ENCODE results near the gene P2RX1.

Gene P2RX1

GRCh38 chr17:3896108-3896967 lies 19.9 kb downstream of the P2RX1 start:
- H3K9ac ChIP-seq (ENCODE audit: low read length in 5 of 5), result no peak overlapping the region
- no peak overlapping the region for H3K4me3 ChIP-seq (ENCODE audit: low read depth in 1 of 5, low read length in 5 of 5)
- H3K4me1 ChIP-seq (ENCODE audit: control insufficient read depth in 5 of 5, insufficient read depth in 5 of 5, low read length in 5 of 5), result peaks cover 6 to 40% (median 39%) of the 10 kb centered on the region in 5 donors
- no peak overlapping the region for H3K27ac ChIP-seq (ENCODE audit: low read depth, low read length)
- no peaks in the 10 kb centered on the region for H3K36me3 ChIP-seq (ENCODE audit: control insufficient read depth in 5 of 5, insufficient read depth in 5 of 5, low read length in 5 of 5)
- no peaks in the 10 kb centered on the region for H3K27me3 ChIP-seq (ENCODE audit: control insufficient read depth in 5 of 5, insufficient read depth in 4 of 5, low read length in 5 of 5)
- H3K9me3 ChIP-seq (ENCODE audit: control insufficient read depth in 5 of 5, low read length in 5 of 5), result no peaks in the 10 kb centered on the region

GRCh38 chr17:3895354-3895753 lies 20.9 kb downstream of the P2RX1 start:
- H3K9ac ChIP-seq (ENCODE audit: low read length in 5 of 5), result no peak overlapping the region
- no peaks in the 10 kb centered on the region for H3K9me3 ChIP-seq (ENCODE audit: control insufficient read depth in 5 of 5, low read length in 5 of 5)
- no peak overlapping the region for H3K4me3 ChIP-seq (ENCODE audit: low read depth in 1 of 5, low read length in 5 of 5)
- peak overlapping the region; percentile 50 for H3K27ac ChIP-seq (ENCODE audit: low read depth, low read length)
- H3K36me3 ChIP-seq (ENCODE audit: control insufficient read depth in 5 of 5, insufficient read depth in 5 of 5, low read length in 5 of 5), result no peaks in the 10 kb centered on the region
- peaks cover 0 to 2% (median 0%) of the 10 kb centered on the region in 5 donors for H3K27me3 ChIP-seq (ENCODE audit: control insufficient read depth in 5 of 5, insufficient read depth in 4 of 5, low read length in 5 of 5)
- H3K4me1 ChIP-seq (ENCODE audit: control insufficient read depth in 5 of 5, insufficient read depth in 5 of 5, low read length in 5 of 5), result peaks cover 6 to 50% (median 45%) of the 10 kb centered on the region in 5 donors

- H3K4me3 ChIP-seq (ENCODE audit: low read depth in 1 of 5, low read length in 5 of 5), result no peak overlapping the region
- H3K36me3 ChIP-seq (ENCODE audit: control insufficient read depth in 5 of 5, insufficient read depth in 5 of 5, low read length in 5 of 5), result no peaks in the 10 kb centered on the region
- H3K9ac ChIP-seq (ENCODE audit: low read length in 5 of 5), result no peak overlapping the region
- H3K9me3 ChIP-seq (ENCODE audit: control insufficient read depth in 5 of 5, low read length in 5 of 5), result no peaks in the 10 kb centered on the region
- H3K4me1 ChIP-seq (ENCODE audit: control insufficient read depth in 5 of 5, insufficient read depth in 5 of 5, low read length in 5 of 5), result peaks cover 6 to 54% (median 49%) of the 10 kb centered on the region in 5 donors
- peak overlapping the region; percentile 50 for H3K27ac ChIP-seq (ENCODE audit: low read depth, low read length)
- H3K27me3 ChIP-seq (ENCODE audit: control insufficient read depth in 5 of 5, insufficient read depth in 4 of 5, low read length in 5 of 5), result peaks cover 0 to 6% (median 0%) of the 10 kb centered on the region in 5 donors
These were observed 21.3 kb downstream of the P2RX1 start for GRCh38 chr17:3894911-3895343.

GRCh38 chr17:3894188-3894587 lies 22.1 kb downstream of the P2RX1 start:
- H3K27ac ChIP-seq (ENCODE audit: low read depth, low read length), result peak overlapping the region; percentile 2
- no peaks in the 10 kb centered on the region for H3K36me3 ChIP-seq (ENCODE audit: control insufficient read depth in 5 of 5, insufficient read depth in 5 of 5, low read length in 5 of 5)
- peaks cover 0 to 6% (median 0%) of the 10 kb centered on the region in 5 donors for H3K27me3 ChIP-seq (ENCODE audit: control insufficient read depth in 5 of 5, insufficient read depth in 4 of 5, low read length in 5 of 5)
- peaks cover 6 to 61% (median 55%) of the 10 kb centered on the region in 5 donors for H3K4me1 ChIP-seq (ENCODE audit: control insufficient read depth in 5 of 5, insufficient read depth in 5 of 5, low read length in 5 of 5)
- H3K9me3 ChIP-seq (ENCODE audit: control insufficient read depth in 5 of 5, low read length in 5 of 5), result no peaks in the 10 kb centered on the region
- H3K9ac ChIP-seq (ENCODE audit: low read length in 5 of 5), result no peak overlapping the region
- H3K4me3 ChIP-seq (ENCODE audit: low read depth in 1 of 5, low read length in 5 of 5), result peak overlapping the region in 2 of 5 donors; percentile 28 to 64

GRCh38 chr17:3893720-3894116 lies 22.5 kb downstream of the P2RX1 start:
- Histone ChIP-seq H3K4me1 (ENCODE audit: control insufficient read depth in 5 of 5, insufficient read depth in 5 of 5, low read length in 5 of 5) (peaks cover 6 to 66% (median 60%) of the 10 kb centered on the region in 5 donors), H3K9ac (ENCODE audit: low read length in 5 of 5) (peak overlapping the region; percentile 8 to 72 (median 69)), H3K27me3 (ENCODE audit: control insufficient read depth in 5 of 5, insufficient read depth in 4 of 5, low read length in 5 of 5) (peaks cover 0 to 6% (median 0%) of the 10 kb centered on the region in 5 donors), H3K36me3 (ENCODE audit: control insufficient read depth in 5 of 5, insufficient read depth in 5 of 5, low read length in 5 of 5) (no peaks in the 10 kb centered on the region), H3K4me3 (ENCODE audit: low read depth in 1 of 5, low read length in 5 of 5) (peak overlapping the region; percentile 58 to 74 (median 66)), H3K27ac (ENCODE audit: low read depth, low read length) (peak overlapping the region; percentile 23), H3K9me3 (ENCODE audit: control insufficient read depth in 5 of 5, low read length in 5 of 5) (no peaks in the 10 kb centered on the region)

GRCh38 chr17:3893003-3893719 lies 23.1 kb downstream of the P2RX1 start, which contains the start of gene CAMKK1:
CAMKK1 (minus strand) TSS chr17:3893053; CDS start chr17:3885687, 7,366 bp downstream.
- H3K4me1 ChIP-seq (ENCODE audit: control insufficient read depth in 5 of 5, insufficient read depth in 5 of 5, low read length in 5 of 5), result peaks cover 6 to 70% (median 63%) of the 10 kb centered on the region in 5 donors
- H3K27me3 ChIP-seq (ENCODE audit: control insufficient read depth in 5 of 5, insufficient read depth in 4 of 5, low read length in 5 of 5), result peaks cover 0 to 6% (median 0%) of the 10 kb centered on the region in 5 donors
- H3K4me3 ChIP-seq (ENCODE audit: low read depth in 1 of 5, low read length in 5 of 5), result peak within 1 kb of the TSS; percentile 58 to 74 (median 66)
- peak within 1 kb of the TSS; percentile 23 for H3K27ac ChIP-seq (ENCODE audit: low read depth, low read length)
- no peaks in the 10 kb centered on the region for H3K9me3 ChIP-seq (ENCODE audit: control insufficient read depth in 5 of 5, low read length in 5 of 5)
- H3K36me3 ChIP-seq (ENCODE audit: control insufficient read depth in 5 of 5, insufficient read depth in 5 of 5, low read length in 5 of 5), result no peaks in the 10 kb centered on the region
- peak within 1 kb of the TSS; percentile 8 to 72 (median 69) for H3K9ac ChIP-seq (ENCODE audit: low read length in 5 of 5)

- peaks cover 6 to 78% (median 71%) of the 10 kb centered on the region in 5 donors for H3K4me1 ChIP-seq (ENCODE audit: control insufficient read depth in 5 of 5, insufficient read depth in 5 of 5, low read length in 5 of 5)
- peak overlapping the region in 4 of 5 donors; percentile 47 to 71 (median 59) for H3K4me3 ChIP-seq (ENCODE audit: low read depth in 1 of 5, low read length in 5 of 5)
- H3K36me3 ChIP-seq (ENCODE audit: control insufficient read depth in 5 of 5, insufficient read depth in 5 of 5, low read length in 5 of 5), result no peaks in the 10 kb centered on the region
- no peak overlapping the region for H3K27ac ChIP-seq (ENCODE audit: low read depth, low read length)
- H3K27me3 ChIP-seq (ENCODE audit: control insufficient read depth in 5 of 5, insufficient read depth in 4 of 5, low read length in 5 of 5), result peaks cover 0 to 9% (median 0%) of the 10 kb centered on the region in 5 donors
- no peaks in the 10 kb centered on the region for H3K9me3 ChIP-seq (ENCODE audit: control insufficient read depth in 5 of 5, low read length in 5 of 5)
- H3K9ac ChIP-seq (ENCODE audit: low read length in 5 of 5), result peak overlapping the region in 3 of 5 donors; percentile 31 to 66 (median 64)
These were observed 23.9 kb downstream of the P2RX1 start for GRCh38 chr17:3892095-3892998.

- peaks cover 6 to 85% (median 78%) of the 10 kb centered on the region in 5 donors for H3K4me1 ChIP-seq (ENCODE audit: control insufficient read depth in 5 of 5, insufficient read depth in 5 of 5, low read length in 5 of 5)
- H3K9me3 ChIP-seq (ENCODE audit: control insufficient read depth in 5 of 5, low read length in 5 of 5), result no peaks in the 10 kb centered on the region
- H3K27ac ChIP-seq (ENCODE audit: low read depth, low read length), result no peak overlapping the region
- H3K9ac ChIP-seq (ENCODE audit: low read length in 5 of 5), result peak overlapping the region in 1 of 5 donors; percentile 31
- H3K36me3 ChIP-seq (ENCODE audit: control insufficient read depth in 5 of 5, insufficient read depth in 5 of 5, low read length in 5 of 5), result no peaks in the 10 kb centered on the region
- H3K27me3 ChIP-seq (ENCODE audit: control insufficient read depth in 5 of 5, insufficient read depth in 4 of 5, low read length in 5 of 5), result peaks cover 0 to 13% (median 4%) of the 10 kb centered on the region in 5 donors
- peak overlapping the region; percentile 9 to 71 (median 50) for H3K4me3 ChIP-seq (ENCODE audit: low read depth in 1 of 5, low read length in 5 of 5)
These were observed 24.6 kb downstream of the P2RX1 start for GRCh38 chr17:3891626-3892094.

- H3K9ac ChIP-seq (ENCODE audit: low read length in 5 of 5), result no peak overlapping the region
- H3K27ac ChIP-seq (ENCODE audit: low read depth, low read length), result no peak overlapping the region
- H3K36me3 ChIP-seq (ENCODE audit: control insufficient read depth in 5 of 5, insufficient read depth in 5 of 5, low read length in 5 of 5), result no peaks in the 10 kb centered on the region
- H3K4me3 ChIP-seq (ENCODE audit: low read depth in 1 of 5, low read length in 5 of 5), result no peak overlapping the region
- peaks cover 0 to 15% (median 4%) of the 10 kb centered on the region in 5 donors for H3K27me3 ChIP-seq (ENCODE audit: control insufficient read depth in 5 of 5, insufficient read depth in 4 of 5, low read length in 5 of 5)
- no peaks in the 10 kb centered on the region for H3K9me3 ChIP-seq (ENCODE audit: control insufficient read depth in 5 of 5, low read length in 5 of 5)
- H3K4me1 ChIP-seq (ENCODE audit: control insufficient read depth in 5 of 5, insufficient read depth in 5 of 5, low read length in 5 of 5), result peaks cover 6 to 88% (median 86%) of the 10 kb centered on the region in 5 donors
These were observed 25.4 kb downstream of the P2RX1 start for GRCh38 chr17:3890878-3891219.
